Skeletal muscle cell (primary cell): Measurements from ENCODE around the gene CIB4.
A peak's percentile ranks its signal among the peaks of the same experiment; 100 is the strongest.

Experiments
- DNase-seq: peaks from one replicate; pipeline ENCODE4 v3.0.0-alpha.2; 2010; ENCODE audit warnings: low read depth
- H3K4me3 ChIP-seq: 2 replicates; pipeline ENCODE4 v1.5.1; 2011; ENCODE audit warnings: low read depth, mild to moderate bottlenecking, control low read depth, low read length, moderate library complexity

CIB4 gene

GRCh38 chr2:26640781-26641564 lies at the start of gene CIB4:
CIB4 (minus strand) TSS chr2:26641366; CDS start chr2:26641314, 52 bp downstream.
- H3K4me3 ChIP-seq = no peak within 1 kb of the TSS
- no peak for DNase-seq

- no peak for DNase-seq
- H3K4me3 ChIP-seq = no peak overlapping the region
These were observed 46.6 kb upstream of the CIB4 start for GRCh38 chr2:26687801-26688200.

- no peak for DNase-seq
- H3K4me3 ChIP-seq = no peak overlapping the region
These were observed 46.2 kb upstream of the CIB4 start for GRCh38 chr2:26687328-26687727.

GRCh38 chr2:26685989-26686839 lies 45.0 kb upstream of the CIB4 start:
- DNase-seq = no peak
- no peak overlapping the region for H3K4me3 ChIP-seq

GRCh38 chr2:26685341-26685740 lies 44.2 kb upstream of the CIB4 start:
- no peak for DNase-seq

GRCh38 chr2:26683583-26683982 lies 42.4 kb upstream of the CIB4 start:
- no peak overlapping the region for H3K4me3 ChIP-seq
- DNase-seq = no peak

More at GRCh38 chr2:26685341-26685740, 44.2 kb upstream of the CIB4 start:
- no peak overlapping the region for H3K4me3 ChIP-seq

- no peak overlapping the region for H3K4me3 ChIP-seq
- DNase-seq = no peak
These were observed 41.0 kb upstream of the CIB4 start for GRCh38 chr2:26682155-26682554.

- no peak for DNase-seq
- no peak overlapping the region for H3K4me3 ChIP-seq
These were observed 40.5 kb upstream of the CIB4 start for GRCh38 chr2:26681656-26682055.

- no peak for DNase-seq
- H3K4me3 ChIP-seq = no peak overlapping the region
These were observed 38.7 kb upstream of the CIB4 start for GRCh38 chr2:26679867-26680266.

GRCh38 chr2:26678035-26678434 lies 36.9 kb upstream of the CIB4 start:
- no peak overlapping the region for H3K4me3 ChIP-seq
- no peak for DNase-seq

GRCh38 chr2:26675651-26676255 lies 34.6 kb upstream of the CIB4 start:
- no peak overlapping the region for H3K4me3 ChIP-seq

GRCh38 chr2:26674771-26675170 lies 33.6 kb upstream of the CIB4 start:
- no peak for DNase-seq
- H3K4me3 ChIP-seq = no peak overlapping the region

More at GRCh38 chr2:26675651-26676255, 34.6 kb upstream of the CIB4 start:
- DNase-seq = no peak

- no peak overlapping the region for H3K4me3 ChIP-seq
These were observed 33.0 kb upstream of the CIB4 start for GRCh38 chr2:26674002-26674751.

GRCh38 chr2:26672818-26673393 lies 31.7 kb upstream of the CIB4 start:
- DNase-seq = no peak
- no peak overlapping the region for H3K4me3 ChIP-seq

More at GRCh38 chr2:26674002-26674751, 33.0 kb upstream of the CIB4 start:
- no peak for DNase-seq

- no peak for DNase-seq
These were observed 31.1 kb upstream of the CIB4 start for GRCh38 chr2:26672112-26672817.

GRCh38 chr2:26671691-26672090 lies 30.5 kb upstream of the CIB4 start:
- no peak overlapping the region for H3K4me3 ChIP-seq
- no peak for DNase-seq

More at GRCh38 chr2:26672112-26672817, 31.1 kb upstream of the CIB4 start:
- H3K4me3 ChIP-seq = no peak overlapping the region

- no peak for DNase-seq
- no peak overlapping the region for H3K4me3 ChIP-seq
These were observed 29.8 kb upstream of the CIB4 start for GRCh38 chr2:26670931-26671460.

GRCh38 chr2:26670171-26670570 lies 29.0 kb upstream of the CIB4 start:
- DNase-seq = peak; percentile 52
- no peak overlapping the region for H3K4me3 ChIP-seq
